ENCODE results near the gene DDX25. TPM values are rescaled to one million over a fixed set of nuclear protein-coding genes. Genes with fewer than 3 reads are reported as not detected.

The DDX25 gene
- total RNA-seq, 4 donors from 2014 or later = 0.08 TPM; not detected in 3

GRCh38 chr11:125935618-125936199 lies 31.4 kb downstream of the DDX25 start:
- no peak overlapping the region for H3K27ac ChIP-seq
- H3K4me1 ChIP-seq = peaks cover 0 to 21% (median 12%) of the 10 kb centered on the region in 3 donors
- no peak for ATAC-seq
- TF ChIP-seq, protein P1, sequence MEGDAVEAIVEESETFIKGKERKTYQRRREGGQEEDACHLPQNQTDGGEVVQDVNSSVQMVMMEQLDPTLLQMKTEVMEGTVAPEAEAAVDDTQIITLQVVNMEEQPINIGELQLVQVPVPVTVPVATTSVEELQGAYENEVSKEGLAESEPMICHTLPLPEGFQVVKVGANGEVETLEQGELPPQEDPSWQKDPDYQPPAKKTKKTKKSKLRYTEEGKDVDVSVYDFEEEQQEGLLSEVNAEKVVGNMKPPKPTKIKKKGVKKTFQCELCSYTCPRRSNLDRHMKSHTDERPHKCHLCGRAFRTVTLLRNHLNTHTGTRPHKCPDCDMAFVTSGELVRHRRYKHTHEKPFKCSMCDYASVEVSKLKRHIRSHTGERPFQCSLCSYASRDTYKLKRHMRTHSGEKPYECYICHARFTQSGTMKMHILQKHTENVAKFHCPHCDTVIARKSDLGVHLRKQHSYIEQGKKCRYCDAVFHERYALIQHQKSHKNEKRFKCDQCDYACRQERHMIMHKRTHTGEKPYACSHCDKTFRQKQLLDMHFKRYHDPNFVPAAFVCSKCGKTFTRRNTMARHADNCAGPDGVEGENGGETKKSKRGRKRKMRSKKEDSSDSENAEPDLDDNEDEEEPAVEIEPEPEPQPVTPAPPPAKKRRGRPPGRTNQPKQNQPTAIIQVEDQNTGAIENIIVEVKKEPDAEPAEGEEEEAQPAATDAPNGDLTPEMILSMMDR (IDR thresholded peaks at IDR 0.05) = no peak
- TF ChIP-seq POLR2A (IDR thresholded peaks at IDR 0.05) (no peak), POLR2AphosphoS5 (IDR thresholded peaks at IDR 0.05) (no peak), EP300 (IDR thresholded peaks at IDR 0.05) (no peak)
- no peak overlapping the region for H3K4me3 ChIP-seq
- WGBS, 2 donors (ENCODE audit: low coverage in 1 of 2) = 54 to 59% methylated on average over 6 to 10 of the region's 12 CpGs
- H3K36me3 ChIP-seq = no peaks in the 10 kb centered on the region
- H3K27me3 ChIP-seq = no peaks in the 10 kb centered on the region
- no peaks in the 10 kb centered on the region for H3K9me3 ChIP-seq

- peaks cover 0 to 15% (median 12%) of the 10 kb centered on the region in 3 donors for H3K4me1 ChIP-seq
- no peak for TF ChIP-seq POLR2AphosphoS5 (IDR thresholded peaks at IDR 0.05)
- no peak for TF ChIP-seq POLR2A (IDR thresholded peaks at IDR 0.05)
- no peak for TF ChIP-seq EP300 (IDR thresholded peaks at IDR 0.05)
- TF ChIP-seq, protein P1 (IDR thresholded peaks at IDR 0.05) = no peak
- 92 to 100% methylated on average over 2 to 3 of the region's 5 CpGs for WGBS, 2 donors (ENCODE audit: low coverage in 1 of 2)
- no peak for ATAC-seq
- no peaks in the 10 kb centered on the region for H3K36me3 ChIP-seq
- H3K9me3 ChIP-seq = no peaks in the 10 kb centered on the region
- H3K4me3 ChIP-seq = no peak overlapping the region
- no peak overlapping the region for H3K27ac ChIP-seq
- H3K27me3 ChIP-seq = no peaks in the 10 kb centered on the region
These were observed 34.1 kb downstream of the DDX25 start for GRCh38 chr11:125938418-125938817.

DNA sequence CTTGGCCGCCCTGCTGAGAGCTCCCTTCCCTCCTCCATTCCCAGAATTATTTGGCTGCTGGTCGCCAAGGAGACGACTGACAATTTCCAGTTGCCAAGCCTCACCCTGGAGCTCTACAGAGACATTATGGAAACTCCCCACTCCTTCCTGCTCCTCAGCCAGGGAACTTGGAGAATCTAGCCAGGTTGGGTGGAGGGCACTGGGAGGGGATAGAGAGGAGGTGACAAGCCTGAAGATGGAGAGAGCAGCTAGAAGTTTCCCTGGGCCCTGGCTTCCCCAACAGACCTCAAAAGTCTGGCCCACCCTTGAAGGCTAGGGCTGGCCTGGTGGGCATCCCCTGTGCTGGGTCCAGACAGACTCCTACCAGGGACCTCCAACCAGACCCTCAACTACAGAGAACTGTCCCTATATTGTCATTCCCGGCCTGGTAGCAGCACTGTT lies 34.8 kb downstream of the DDX25 start:
- Histone ChIP-seq H3K9me3 (no peaks in the 10 kb centered on the region), H3K27ac (no peak overlapping the region), H3K4me3 (no peak overlapping the region), H3K36me3 (no peaks in the 10 kb centered on the region), H3K4me1 (peaks cover 0 to 15% (median 12%) of the 10 kb centered on the region in 3 donors), H3K27me3 (no peaks in the 10 kb centered on the region)
- TF ChIP-seq POLR2AphosphoS5 (IDR thresholded peaks at IDR 0.05) = no peak
- no peak for TF ChIP-seq EP300 (IDR thresholded peaks at IDR 0.05)
- TF ChIP-seq, protein P1 (IDR thresholded peaks at IDR 0.05) = no peak
- TF ChIP-seq POLR2A (IDR thresholded peaks at IDR 0.05) = no peak
- WGBS, 2 donors (ENCODE audit: low coverage in 1 of 2) = 20% methylated on average over 1 of the region's 4 CpGs; no CpG with 5 or more reads in 1 of the 2 donors
- ATAC-seq = no peak

GRCh38 chr11:125940145-125940544 lies 35.8 kb downstream of the DDX25 start:
- TF ChIP-seq POLR2A (IDR thresholded peaks at IDR 0.05) = no peak
- no peak for TF ChIP-seq POLR2AphosphoS5 (IDR thresholded peaks at IDR 0.05)
- TF ChIP-seq, protein P1 (IDR thresholded peaks at IDR 0.05) = no peak
- no peak for TF ChIP-seq EP300 (IDR thresholded peaks at IDR 0.05)
- Histone ChIP-seq H3K36me3 (no peaks in the 10 kb centered on the region), H3K9me3 (no peaks in the 10 kb centered on the region), H3K27ac (no peak overlapping the region), H3K4me3 (no peak overlapping the region), H3K4me1 (peaks cover 0 to 15% (median 12%) of the 10 kb centered on the region in 3 donors), H3K27me3 (no peaks in the 10 kb centered on the region)
- no peak for ATAC-seq
- 100% methylated on average over 3 to 4 of the region's 4 CpGs for WGBS, 2 donors (ENCODE audit: low coverage in 1 of 2)

DNA sequence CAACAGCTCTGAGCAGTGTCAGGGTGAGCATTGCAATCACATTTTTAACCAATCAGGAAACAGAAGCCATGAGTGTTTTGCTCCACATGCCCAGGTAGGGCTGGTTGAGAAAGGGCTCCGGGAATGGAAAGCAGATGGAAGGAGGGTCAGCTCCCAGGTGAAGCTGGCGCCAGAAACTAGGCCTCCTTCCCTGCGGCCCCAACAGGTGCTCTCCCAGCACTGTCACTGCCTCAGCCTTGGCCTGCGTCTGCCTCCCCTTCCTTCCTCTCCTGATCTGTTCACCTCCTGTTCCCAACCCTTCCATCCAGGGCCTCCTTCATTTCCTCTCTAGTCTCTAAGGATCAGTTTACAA lies 36.9 kb downstream of the DDX25 start:
- TF ChIP-seq EP300 (IDR thresholded peaks at IDR 0.05) (no peak), POLR2AphosphoS5 (IDR thresholded peaks at IDR 0.05) (no peak), POLR2A (IDR thresholded peaks at IDR 0.05) (no peak)
- TF ChIP-seq, protein P1 (IDR thresholded peaks at IDR 0.05) = no peak
- no peaks in the 10 kb centered on the region for H3K9me3 ChIP-seq
- H3K27ac ChIP-seq = no peak overlapping the region
- peaks cover 0 to 15% (median 9%) of the 10 kb centered on the region in 3 donors for H3K4me1 ChIP-seq
- no peak for ATAC-seq
- H3K4me3 ChIP-seq = no peak overlapping the region
- no peaks in the 10 kb centered on the region for H3K36me3 ChIP-seq
- 80 to 83% methylated on average over 3 to 4 of the region's 4 CpGs for WGBS, 2 donors (ENCODE audit: low coverage in 1 of 2)
- no peaks in the 10 kb centered on the region for H3K27me3 ChIP-seq

Data from gastroesophageal sphincter (tissue), 4 donors.